GM21528 (cell line): ENCODE results near the gene ERC2.
"Not testable (repeated sequence)": the region's sequence is repeated elsewhere in the genome, so short reads cannot be mapped to it uniquely, and the experiment has no call there.

ENCODE experiments used
- ATAC-seq: cut with Tn5 transposase; IDR thresholded peaks from one replicate; pipeline ENCODE4 v1.9.1; 2021; ENCODE audit warnings: mild to moderate bottlenecking, moderate library complexity; ENCODE audit not compliant: unreplicated experiment, low FRiP score

The ERC2 gene

GRCh38 chr3:56268616-56269383 is 199.5 kb downstream of the ERC2 start:
- ATAC-seq, result no peak

DNA sequence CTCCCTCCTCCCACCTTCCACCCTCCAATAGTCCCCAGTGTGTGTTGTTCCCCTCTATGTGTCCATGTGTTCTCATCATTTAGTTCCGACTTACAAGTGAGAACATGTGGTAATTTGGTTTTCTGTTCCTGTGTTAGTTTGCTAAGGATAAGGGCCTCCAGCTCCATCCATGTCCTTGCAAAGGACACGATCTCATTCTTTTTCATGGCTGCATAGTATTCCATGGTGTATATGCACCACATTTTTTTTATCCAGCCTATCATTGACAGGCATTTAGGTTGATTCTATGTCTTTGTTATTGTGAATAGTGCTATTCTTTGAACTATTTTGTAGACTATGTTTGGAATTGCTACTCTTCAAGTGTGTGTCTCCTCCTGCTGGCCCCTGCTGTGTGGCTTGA is 206.4 kb downstream of the ERC2 start:
- ATAC-seq, result not testable (repeated sequence)

- no peak for ATAC-seq
These were observed 208.0 kb downstream of the ERC2 start for GRCh38 chr3:56260262-56260661.

DNA sequence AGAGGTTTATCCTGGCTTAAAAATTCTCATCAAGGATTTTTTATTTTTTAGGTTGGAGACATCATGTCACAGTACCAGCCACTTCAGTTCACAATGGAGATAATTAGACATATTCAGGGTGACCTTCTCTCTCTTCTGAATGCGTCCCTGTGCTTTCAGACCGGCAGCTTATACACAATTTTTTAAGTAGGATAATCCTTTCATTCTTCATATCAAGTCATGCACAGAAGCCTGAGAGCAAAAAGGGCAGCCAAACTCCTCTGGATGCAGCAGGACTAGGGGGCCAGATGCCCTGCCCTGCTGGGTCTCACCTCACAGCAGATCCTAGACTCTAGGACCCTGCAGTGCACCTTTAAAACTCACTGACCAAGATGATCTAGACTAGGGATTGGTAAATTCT is 210.4 kb downstream of the ERC2 start:
- ATAC-seq, result no peak

GRCh38 chr3:56254835-56255234 is 213.4 kb downstream of the ERC2 start:
- ATAC-seq, result no peak

DNA sequence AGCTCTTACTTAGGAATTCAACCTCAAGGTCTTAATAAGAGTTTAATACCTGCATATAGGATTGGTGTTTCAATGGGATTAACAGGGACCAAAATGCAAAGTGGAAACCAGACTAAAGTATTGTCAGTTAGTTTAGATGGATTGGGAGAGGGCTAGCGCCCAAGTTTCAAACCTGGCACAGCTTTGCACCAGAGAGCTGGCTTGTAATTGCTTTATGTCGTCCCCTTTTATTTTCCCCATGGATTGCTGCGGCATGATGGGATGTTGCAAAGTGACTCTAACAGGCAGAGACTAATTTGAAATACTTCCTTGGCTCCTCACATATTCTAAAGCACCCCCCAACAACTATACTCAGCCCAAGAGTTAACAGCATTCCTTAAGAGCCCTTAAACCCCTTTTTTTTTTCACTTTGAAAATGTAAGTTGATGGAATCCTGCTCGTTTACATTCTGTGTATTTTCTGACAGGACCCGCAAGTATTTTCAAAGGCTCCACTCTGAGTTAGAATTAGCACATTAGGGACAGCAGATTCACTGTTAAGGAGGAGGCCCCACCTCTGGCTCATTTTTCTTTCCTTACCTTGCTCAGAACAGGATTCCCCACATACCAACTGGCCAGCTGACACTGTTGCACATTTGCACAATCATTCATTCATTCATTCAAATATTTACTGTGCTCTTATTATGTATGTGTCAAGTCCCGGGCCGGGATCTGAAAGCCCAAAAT is 214.2 kb downstream of the ERC2 start:
- no peak for ATAC-seq

GRCh38 chr3:56251343-56251945 is 216.8 kb downstream of the ERC2 start:
- ATAC-seq, result peak; percentile 58

GRCh38 chr3:56248021-56248420 is 220.2 kb downstream of the ERC2 start:
- ATAC-seq, result no peak

DNA sequence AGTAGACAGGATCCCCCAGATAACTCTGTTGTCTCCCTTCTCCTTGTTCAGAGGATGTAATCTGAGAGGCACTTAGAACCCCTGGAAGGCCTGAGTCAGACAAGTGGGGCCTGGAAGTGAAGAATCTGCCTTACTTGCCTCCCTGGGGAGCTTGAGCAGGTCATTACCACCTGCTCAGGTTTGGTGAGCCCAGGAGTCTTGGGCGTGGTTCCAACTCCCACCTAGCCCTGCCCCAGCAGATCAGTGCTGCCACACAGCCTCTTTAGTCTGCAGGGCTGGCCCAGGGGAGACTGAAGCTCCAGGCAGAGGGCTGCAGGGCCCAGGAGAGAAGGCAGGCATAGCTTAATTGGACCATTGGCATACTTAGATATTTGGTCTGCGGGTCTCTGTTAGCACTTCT is 230.0 kb downstream of the ERC2 start:
- ATAC-seq, result no peak

DNA sequence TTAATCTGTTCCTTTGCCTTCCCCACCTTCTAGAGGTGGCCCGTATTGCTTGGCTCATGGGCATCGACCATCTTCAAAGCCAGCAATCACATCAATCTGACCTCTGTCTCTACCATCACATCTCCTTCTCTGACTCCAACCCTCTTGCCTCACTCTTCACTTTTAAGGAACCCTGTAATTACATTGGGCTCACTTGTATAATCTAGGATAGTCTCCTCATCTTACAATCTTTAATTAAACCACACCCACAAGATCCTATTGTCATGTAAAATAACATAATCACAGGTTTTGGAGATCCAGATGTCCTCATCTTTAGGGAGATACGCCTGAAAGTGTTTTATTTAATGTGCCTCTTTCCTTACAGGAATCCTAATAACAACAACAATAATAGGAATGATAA is 234.5 kb downstream of the ERC2 start:
- ATAC-seq, result no peak

DNA sequence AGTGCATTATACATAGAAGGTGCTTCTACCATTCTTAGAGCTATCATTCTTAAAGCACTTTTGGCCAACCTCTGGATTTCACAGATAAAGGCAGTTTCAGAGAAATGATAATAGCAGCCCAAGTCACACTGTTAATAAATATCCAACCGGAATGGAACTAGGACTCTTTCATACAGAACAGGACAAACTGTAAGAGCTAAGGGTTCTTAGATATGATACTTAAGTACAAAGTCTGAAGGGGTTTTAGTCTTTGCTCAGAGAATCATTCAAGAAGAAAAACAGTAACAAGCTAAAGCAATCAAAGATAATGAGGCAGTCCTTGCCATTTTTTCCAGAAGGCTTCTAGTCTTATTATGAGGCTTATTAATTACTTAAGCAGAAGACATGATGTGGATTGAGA is 239.0 kb downstream of the ERC2 start:
- no peak for ATAC-seq

DNA sequence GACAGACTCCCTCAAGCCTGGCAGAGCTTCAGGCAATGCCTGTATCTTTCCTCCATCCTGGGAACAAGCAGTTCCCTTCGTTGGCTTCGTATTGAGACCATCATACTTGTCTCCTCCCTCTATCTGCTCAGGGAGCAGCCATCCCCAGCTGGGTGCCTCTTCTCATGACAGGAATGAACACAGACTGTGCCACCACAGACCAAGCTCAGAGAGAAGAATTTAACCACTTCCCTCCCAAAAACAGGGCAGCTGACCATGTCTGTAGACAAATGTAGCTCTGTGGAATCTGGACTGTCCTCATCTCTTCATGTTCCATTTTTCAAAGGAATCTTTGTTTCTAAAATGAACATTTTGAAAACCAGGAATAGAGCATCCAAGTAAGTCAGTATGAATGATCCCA is 245.4 kb downstream of the ERC2 start:
- no peak for ATAC-seq

DNA sequence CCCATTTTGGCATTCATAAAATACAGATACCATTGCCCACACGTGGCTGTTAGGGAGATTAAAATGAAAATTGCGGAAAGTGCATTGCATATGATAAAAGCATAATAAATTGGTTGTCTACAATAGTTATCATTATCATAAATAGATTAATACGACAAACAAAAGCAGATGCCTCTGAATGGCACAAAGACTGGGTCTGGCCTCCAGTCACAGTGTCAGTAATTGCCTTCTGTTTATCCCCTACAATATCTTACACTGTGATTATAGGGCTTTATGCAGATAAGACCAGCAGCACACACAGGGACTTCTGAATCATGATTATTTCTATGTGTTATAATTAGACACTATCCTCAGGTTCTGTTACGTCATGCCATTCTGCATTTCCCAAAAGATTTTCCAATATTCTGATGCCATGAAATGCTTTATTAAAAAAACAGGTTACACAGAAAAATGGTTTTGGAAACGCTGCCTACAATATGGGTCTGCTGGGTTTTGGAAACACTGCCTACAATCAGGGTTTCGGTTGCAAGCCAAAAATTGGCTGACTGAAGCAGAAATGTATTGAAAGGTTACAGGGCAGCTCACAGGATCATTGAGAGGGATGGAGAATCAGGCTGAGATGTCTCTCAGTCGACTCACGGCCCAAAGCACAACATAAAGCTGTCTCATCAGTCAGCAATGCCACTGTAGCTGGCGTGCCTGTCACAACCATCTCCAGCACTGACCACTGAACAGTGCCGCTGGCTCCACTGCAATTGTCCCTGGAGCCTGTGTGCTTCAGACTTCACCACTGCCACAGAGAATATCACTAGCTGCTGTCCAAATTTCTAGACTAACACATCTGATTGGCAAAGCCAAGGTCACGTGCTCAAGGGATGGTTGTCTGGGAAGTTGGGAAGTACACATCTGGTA is 248.1 kb downstream of the ERC2 start:
- ATAC-seq, result no peak

DNA sequence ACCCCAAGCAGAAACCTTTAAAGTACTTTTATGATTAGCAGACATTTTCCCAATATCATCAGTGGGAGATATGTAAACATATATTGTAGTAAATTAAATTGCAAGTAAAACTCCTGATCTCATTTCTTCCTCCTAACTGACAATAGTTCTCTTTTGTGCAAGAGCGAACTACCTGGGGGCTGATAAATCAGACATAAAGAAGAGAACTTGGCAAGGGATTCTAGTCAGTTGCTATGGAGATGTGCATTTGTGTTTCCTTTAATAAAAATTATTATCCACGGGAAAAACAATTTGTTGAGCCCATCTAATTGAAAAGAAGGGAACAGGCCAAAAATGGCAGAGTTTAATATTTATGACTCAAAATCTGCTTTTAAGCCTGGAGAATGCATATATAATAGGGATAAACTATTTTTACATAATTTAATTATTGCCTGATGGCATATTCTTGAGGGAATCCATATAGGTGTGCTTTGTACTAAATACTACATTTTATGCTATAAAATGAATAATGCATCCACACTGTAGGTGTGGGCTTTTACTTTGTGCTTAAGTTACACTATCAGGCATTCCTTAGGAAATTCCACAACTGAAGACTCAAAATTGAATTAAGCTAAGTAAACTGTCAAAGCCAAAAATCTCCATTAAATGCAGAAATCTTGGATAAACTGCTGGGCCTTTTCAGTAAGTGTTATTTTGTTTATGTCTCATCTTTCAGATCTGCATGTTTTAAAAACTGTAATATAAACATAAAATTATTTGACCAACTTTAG is 258.1 kb downstream of the ERC2 start:
- no peak for ATAC-seq

- no peak for ATAC-seq
These were observed 260.3 kb downstream of the ERC2 start for GRCh38 chr3:56207922-56208321.

- ATAC-seq, result no peak
These were observed 262.9 kb downstream of the ERC2 start for GRCh38 chr3:56205406-56205805.

- no peak for ATAC-seq
These were observed 265.3 kb downstream of the ERC2 start for GRCh38 chr3:56202997-56203396.

- ATAC-seq, result no peak
These were observed 266.9 kb downstream of the ERC2 start for GRCh38 chr3:56201407-56201806.

- no peak for ATAC-seq
These were observed 268.0 kb downstream of the ERC2 start for GRCh38 chr3:56200251-56200650.

DNA sequence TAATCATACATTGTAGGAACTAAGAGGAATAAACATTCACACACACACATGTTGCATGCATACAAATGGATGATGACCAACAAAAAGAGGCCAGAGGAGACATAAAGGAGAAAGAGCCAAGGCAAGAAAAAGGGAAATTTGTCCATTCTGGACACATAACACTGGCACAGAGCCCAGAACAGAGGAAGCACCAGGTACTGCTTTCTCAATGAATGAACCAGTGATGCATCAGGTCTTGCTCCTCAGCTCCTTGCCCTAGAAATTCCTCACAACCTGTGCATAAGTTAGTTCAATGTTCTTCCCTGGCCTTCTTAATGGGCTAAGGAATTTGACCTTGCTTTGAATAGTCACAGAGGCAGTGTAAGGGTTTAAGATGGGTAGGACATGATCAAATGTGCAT is 270.3 kb downstream of the ERC2 start:
- no peak for ATAC-seq
